GM12874 (cell line): Measurements from ENCODE around the gene ATR.

Source experiments
- CTCF ChIP-seq: IDR thresholded peaks from 2 replicates; pipeline ENCODE4 v1.5.1; 2011; ENCODE audit warnings: low read depth, mild to moderate bottlenecking, control low read depth, low read length, moderate library complexity; ENCODE audit not compliant: insufficient read depth

The ATR gene

GRCh38 chr3:142450189-142450588 lies 128.3 kb downstream of the ATR start:
- TF ChIP-seq CTCF: no peak

GRCh38 chr3:142447852-142448823 lies 130.4 kb downstream of the ATR start, which contains the start of gene XRN1:
Gene XRN1 (minus strand): TSS chr3:142448037. CDS start chr3:142447944, 93 bp downstream.
- TF ChIP-seq CTCF: no peak

- no peak for TF ChIP-seq CTCF
Measured at GRCh38 chr3:142447301-142447851, 131.2 kb downstream of the ATR start.

GRCh38 chr3:142445816-142446254 lies 132.7 kb downstream of the ATR start:
- no peak for TF ChIP-seq CTCF

- TF ChIP-seq CTCF: no peak
Measured at GRCh38 chr3:142444343-142444742, 134.2 kb downstream of the ATR start.

- TF ChIP-seq CTCF: no peak
Measured at GRCh38 chr3:142436951-142437585, 141.5 kb downstream of the ATR start.

GRCh38 chr3:142434503-142434902 lies 144.0 kb downstream of the ATR start:
- TF ChIP-seq CTCF: no peak
